Cardiac fibroblast (primary cell): ENCODE measurements around the gene TPRG1.

Source experiments
- DNase-seq, 2 donors: peaks; one replicate each; pipeline versions ENCODE4 v3.0.0 to v3.0.0-alpha.2; 2010; ENCODE audit warnings: low read depth in 2 of 2
- H3K4me3 ChIP-seq, 2 donors: replicated peaks in 1 of 2; 1 replicate in 1 of 2; 2 replicates in 1 of 2; pipeline ENCODE4 v1.5.1; 2011; ENCODE audit warnings: low read depth in 2 of 2, low read length in 2 of 2, mild to moderate bottlenecking in 2 of 2, moderate library complexity in 1 of 2
- TF ChIP-seq, protein P1 (sequence below): IDR thresholded peaks from one replicate; pipeline ENCODE4 v1.5.1; 2011; ENCODE audit warnings: low read depth, mild to moderate bottlenecking, low read length, inconsistent platforms

Gene TPRG1

DNA sequence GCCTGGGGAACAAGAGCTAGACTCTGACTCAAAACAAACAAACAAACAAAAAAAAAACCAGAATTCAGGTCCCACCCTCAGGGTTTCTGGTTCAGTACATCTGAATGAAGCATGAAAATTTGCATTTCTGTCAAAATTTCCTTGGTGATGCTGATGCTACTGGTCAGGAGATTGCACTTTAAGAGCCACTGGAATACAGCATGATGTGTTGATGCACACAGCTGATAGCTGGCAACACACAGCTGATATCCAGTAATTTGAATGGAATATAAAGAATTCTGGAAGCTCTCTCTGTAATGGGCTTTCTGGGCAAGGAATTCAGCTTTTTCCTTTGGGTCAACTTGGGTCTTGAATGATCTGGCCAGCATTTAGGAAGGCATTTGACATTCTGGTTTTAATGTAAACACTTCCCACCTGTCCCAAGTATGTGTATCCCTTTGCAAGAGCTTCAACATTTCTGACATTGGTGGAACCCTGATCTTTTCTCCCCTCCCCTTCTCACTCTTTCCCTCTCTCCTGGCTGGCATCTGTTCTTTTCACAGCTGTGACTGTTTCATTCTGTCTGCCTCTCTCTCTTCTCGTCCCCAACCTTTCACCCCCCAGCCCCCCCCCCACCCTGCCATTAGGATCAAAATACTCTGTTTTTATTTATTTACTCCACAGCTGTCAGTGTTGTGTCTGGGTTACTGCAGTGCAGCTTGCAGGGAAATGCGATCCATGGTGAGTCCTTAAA, 189.5 kb downstream of the TPRG1 start:
- H3K4me3 ChIP-seq: no peak overlapping the region
- DNase-seq: no peak
- TF ChIP-seq, protein P1, sequence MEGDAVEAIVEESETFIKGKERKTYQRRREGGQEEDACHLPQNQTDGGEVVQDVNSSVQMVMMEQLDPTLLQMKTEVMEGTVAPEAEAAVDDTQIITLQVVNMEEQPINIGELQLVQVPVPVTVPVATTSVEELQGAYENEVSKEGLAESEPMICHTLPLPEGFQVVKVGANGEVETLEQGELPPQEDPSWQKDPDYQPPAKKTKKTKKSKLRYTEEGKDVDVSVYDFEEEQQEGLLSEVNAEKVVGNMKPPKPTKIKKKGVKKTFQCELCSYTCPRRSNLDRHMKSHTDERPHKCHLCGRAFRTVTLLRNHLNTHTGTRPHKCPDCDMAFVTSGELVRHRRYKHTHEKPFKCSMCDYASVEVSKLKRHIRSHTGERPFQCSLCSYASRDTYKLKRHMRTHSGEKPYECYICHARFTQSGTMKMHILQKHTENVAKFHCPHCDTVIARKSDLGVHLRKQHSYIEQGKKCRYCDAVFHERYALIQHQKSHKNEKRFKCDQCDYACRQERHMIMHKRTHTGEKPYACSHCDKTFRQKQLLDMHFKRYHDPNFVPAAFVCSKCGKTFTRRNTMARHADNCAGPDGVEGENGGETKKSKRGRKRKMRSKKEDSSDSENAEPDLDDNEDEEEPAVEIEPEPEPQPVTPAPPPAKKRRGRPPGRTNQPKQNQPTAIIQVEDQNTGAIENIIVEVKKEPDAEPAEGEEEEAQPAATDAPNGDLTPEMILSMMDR: no peak

GRCh38 chr3:189363590-189364255, 192.0 kb downstream of the TPRG1 start:
- DNase-seq: peak; percentile 5 to 75
- no peak overlapping the region for H3K4me3 ChIP-seq
- TF ChIP-seq, protein P1: no peak

DNA sequence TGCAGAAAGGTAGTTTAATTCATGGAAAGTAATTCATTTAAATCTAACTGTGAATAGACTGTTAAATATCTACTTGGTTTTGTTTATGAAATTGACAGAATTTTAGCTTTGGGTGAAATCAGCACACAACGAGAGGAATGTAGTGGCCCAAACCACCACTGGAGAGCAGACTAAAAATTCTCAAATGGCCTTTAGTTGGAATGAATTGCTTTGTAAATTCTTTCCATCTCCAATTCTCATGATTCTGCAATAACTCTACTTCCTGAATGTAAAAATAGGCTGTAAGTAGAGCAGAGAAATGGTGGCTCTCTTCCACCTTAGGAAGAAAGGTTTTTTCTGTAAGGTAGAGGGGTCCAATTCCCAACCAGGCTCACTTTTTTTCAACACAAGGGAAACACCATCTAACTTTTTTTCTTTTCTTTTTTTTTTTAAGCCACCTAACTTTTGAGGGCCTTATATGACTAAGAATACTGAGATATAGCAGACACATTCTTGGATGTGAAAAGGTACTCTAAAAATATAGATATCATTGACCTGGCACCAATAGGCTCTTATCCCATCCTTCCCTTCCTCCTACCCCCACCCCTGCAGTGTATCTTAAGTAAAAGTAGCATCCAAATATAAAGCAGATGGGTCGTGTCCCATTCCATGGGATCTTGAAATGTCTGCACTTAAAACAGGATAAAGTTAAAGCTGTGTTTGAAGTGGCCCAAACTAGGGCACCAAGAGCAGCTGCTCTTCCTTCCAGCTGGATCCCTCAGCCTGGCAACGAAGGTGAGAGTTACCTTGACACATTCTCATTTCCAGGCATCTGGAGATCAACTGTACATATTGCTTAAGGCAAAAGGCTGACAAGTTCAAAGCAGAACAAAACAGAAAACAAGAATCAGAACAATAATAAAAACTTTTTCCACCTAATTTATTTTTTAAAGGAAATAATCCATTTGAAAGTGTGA, 194.1 kb downstream of the TPRG1 start:
- H3K4me3 ChIP-seq: no peak overlapping the region
- TF ChIP-seq, protein P1: no peak
- peak; percentile 12 to 64 for DNase-seq

DNA sequence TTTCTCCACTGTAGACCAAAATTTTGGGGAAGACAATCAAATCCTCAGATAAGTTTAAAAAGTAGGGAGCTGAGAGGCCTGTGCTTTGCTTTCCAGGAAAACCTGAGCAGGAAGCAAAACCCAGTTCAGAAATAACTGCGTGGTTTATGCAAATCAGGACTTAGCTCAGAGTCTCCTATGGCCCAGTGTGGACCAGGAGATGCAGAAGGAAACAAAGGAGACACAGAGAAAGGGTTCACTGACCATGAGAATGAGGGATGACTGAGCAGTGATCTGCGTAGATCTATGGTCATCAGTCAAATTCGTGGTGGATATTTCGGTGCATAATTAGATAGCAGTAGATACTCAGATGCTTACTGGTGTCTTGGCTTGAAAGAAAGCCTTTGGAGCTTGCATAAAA, 196.6 kb downstream of the TPRG1 start:
- TF ChIP-seq, protein P1: no peak
- H3K4me3 ChIP-seq: no peak overlapping the region

DNA sequence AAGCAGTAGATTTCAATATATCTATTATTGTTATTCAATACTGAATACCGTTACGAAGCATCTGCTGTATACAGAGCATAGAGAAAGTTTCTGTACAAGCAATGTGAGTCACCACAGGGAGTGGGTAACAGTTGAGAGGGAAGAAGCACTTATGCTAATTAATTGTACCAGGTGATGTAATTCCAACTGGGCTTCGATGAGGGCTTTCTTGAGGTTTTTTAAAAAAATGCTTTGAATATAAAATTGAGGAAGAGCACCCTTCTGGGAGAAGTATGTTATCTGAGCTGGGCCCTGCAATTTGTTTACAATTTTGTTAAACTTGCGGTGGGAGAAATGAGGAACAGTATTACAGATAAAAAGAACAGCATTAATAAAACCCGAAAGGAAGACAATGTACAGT, 197.9 kb downstream of the TPRG1 start:
- DNase-seq: no peak
- TF ChIP-seq, protein P1: no peak
- no peak overlapping the region for H3K4me3 ChIP-seq

More for the DNA sequence above, 196.6 kb downstream of the TPRG1 start:
- no peak for DNase-seq

- DNase-seq: no peak
- TF ChIP-seq, protein P1: no peak
- H3K4me3 ChIP-seq: no peak overlapping the region
These were observed 200.5 kb downstream of the TPRG1 start for GRCh38 chr3:189372243-189372642.
